ENCODE measurements around the gene UNC5C.
"Not testable (repeated sequence)": the region's sequence is repeated elsewhere in the genome, so short reads cannot be mapped to it uniquely, and the experiment has no call there.

The UNC5C gene

DNA sequence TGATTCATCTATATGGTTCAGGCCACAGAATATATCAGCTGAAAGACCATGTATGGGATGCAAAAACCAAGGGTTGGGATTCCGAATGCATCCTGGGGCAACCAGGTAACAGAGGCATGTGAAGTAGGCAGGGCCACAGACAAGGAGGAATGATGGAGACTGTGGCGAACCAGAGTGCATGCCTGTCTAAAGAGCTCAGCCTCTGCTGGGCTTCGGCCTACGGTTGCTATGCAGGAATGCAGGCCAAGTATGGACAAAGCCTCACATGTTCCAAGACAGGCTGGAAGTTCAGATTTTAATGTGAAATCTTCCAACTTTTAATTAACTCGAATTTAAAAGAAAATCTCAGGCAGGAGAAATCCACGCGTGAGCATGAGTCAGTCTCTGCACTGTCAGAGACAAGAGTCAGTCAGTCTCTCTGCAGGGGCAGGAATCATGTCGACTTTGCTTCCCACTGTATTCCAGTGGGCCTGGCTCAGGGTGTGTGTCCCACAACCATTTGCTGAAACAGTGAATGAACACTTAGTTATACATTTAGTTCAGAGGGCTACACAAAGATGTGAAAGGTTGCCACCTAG, 344.4 kb downstream of the UNC5C start:
- DNase-seq = no peak

DNA sequence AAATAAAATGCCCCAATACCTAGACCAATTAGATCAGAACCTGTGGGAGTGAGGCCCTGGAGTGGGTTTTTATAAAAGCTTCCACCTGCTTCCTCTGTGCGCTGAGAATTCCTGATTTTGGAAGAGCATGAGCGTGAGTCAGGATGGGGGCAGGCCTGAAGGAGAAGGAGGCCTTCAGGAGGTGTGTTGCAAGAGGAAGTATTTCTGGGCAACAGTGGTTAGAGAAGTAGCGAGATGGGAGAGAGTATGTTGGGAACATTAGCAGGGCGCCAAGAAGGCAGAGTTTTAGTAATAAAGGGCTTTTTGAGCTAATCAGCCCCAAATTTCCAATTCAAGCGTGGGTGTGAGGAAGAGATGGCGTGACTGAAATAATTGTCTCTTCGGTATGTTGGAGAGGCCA, 349.8 kb downstream of the UNC5C start:
- no peak for DNase-seq

- no peak for DNase-seq
Observed at GRCh38 chr4:95197353-95197752, 351.4 kb downstream of the UNC5C start.

- no peak for DNase-seq
Observed at GRCh38 chr4:95193391-95194224, 355.2 kb downstream of the UNC5C start.

GRCh38 chr4:95191537-95191936, 357.2 kb downstream of the UNC5C start:
- DNase-seq = no peak

- DNase-seq = no peak
Observed at GRCh38 chr4:95190751-95191436, 357.9 kb downstream of the UNC5C start.

GRCh38 chr4:95188701-95189370, 359.9 kb downstream of the UNC5C start:
- DNase-seq = no peak

- no peak for DNase-seq
Observed at GRCh38 chr4:95186666-95187065, 362.1 kb downstream of the UNC5C start.

DNA sequence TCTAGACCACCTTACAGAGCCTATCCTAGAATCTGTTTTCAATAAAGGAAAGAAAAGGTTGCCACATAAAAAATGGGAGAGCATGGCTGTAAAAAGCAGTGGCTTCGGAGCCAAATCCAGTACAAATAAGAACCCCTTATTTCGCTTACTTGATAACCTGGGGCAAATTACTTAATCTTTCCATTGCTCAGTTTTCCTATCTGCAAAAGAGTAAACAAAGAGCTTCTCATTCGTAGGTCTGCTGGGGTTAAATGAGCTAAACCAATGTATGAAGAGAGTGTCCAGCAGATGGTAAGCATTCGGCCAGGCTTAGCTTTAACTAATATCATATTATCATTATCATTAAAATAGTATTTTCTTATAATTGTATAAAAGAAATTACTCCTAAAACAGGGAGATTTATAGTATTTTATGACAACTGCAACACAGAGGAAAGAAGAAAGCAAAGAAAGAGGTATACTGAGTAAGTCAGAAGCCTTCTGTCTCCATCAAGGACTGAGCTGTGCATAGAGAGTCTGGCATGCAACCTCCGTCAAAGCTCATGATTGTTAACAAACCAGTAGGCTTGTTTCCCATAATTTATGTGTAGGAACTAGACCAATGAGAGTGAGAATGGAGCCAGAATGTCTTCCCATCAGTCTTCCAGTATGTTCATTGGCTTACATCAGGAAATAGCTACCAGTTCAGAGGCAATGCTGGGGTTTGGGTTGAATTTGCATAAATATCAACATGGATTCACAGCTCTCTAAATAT, 364.9 kb downstream of the UNC5C start:
- DNase-seq = no peak

DNA sequence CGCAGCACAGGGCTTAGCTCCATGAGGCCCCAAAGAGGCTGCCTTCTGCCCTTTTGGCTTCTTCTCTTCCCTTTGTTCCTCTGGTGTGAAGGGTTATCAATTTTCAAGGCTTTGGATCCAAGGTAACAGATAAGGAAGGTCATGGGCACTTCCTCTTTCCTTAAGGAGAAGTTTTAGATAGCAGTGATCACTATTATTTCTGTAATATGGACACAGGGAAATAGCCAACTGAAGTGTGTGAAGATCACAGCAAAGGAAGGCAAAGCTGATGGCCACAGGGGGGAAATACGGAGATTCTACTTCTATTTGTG, 366.8 kb downstream of the UNC5C start:
- DNase-seq = no peak

- DNase-seq = no peak
Observed at GRCh38 chr4:95181243-95181995, 367.4 kb downstream of the UNC5C start.

DNA sequence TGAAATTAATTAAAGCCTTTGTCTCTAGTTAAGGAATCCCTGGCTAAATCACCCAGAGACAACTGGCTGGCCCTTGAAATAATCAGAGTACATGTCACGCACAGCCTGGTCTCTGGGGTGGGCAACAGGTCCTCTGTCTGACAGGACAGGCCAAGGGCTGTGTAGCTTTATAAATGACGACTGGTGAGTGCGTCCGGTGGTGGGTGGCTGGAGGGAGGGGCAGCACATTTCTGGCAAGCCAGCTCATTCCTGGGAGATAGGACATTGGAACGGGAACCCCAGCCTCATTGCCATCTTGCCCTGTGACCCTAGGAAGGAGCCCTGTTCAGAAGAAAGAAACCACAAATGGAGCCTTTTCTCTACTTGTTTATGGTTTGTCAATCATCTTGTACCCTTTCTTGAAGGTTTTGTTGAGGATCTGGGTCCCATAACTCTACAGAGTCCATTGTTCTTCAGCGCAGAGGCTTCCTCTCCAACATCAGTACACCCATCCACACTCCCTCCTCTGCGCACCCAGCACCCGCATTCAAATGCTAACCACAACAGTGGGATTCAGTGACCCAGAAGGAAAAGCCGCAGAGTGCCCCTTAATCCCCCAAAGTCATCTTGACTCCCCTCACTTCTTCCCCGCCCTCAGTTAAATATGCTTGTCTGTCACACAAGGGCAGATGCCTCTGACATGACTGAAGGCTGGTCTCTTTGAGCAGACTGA, 368.1 kb downstream of the UNC5C start:
- no peak for DNase-seq

GRCh38 chr4:95178938-95179337, 369.8 kb downstream of the UNC5C start:
- DNase-seq = no peak

DNA sequence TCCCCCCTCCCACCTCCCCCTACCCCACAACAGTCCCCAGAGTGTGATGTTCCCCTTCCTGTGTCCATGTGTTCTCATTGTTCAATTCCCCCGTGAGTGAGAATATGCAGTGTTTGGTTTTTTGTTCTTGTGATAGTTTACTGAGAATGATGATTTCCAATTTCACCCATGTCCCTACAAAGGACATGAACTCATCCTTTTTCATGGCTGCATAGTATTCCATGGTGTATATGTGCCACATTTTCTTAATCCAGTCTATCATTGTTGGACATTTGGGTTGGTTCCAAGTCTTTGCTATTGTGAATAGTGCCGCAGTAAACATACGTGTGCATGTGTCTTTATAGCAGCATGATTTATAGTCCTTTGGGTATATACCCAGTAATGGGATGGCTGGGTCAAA, 377.4 kb downstream of the UNC5C start:
- not testable (repeated sequence) for DNase-seq

DNA sequence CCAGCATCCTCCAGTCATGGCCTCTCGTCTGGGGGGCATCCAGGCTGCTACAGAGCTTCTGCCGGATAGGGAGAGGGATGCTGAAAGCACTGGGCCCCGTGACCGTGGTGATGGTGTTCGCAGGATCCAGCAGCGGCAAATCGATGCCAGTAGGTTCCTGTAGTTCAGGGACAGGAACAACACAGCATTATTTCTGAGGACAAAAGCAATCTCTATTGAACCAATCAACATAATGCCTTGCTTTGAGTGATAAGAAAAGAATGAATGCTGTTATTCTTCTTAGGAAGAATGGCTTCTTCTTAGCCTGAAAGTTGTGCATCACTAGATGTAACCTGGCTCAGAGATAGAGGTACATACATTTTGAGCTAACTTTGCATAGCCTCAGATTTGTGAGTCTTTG, 378.6 kb downstream of the UNC5C start:
- DNase-seq = no peak

DNA sequence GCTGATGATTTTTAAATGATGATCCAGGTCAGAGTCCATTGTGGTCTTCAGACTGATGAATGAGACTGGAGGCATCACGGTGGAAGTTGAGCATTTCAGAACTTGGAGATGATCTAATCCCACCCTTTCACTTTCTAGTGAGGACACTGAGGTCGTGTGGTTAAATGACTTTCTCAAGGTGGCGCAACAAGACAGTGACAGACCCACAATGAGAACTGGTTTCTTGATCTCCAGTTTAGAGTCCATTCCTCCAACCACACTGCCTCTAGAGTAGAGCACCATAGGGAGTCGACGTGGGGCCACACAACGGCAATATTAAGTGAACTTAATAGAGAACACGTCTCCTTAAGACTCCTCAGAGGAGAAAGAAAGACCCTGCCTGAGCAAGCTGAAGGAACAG, 381.0 kb downstream of the UNC5C start:
- DNase-seq = no peak

GRCh38 chr4:95165926-95166524, 382.7 kb downstream of the UNC5C start:
- DNase-seq = no peak

- no peak for DNase-seq
Observed at GRCh38 chr4:95162867-95163266, 385.9 kb downstream of the UNC5C start.

DNA sequence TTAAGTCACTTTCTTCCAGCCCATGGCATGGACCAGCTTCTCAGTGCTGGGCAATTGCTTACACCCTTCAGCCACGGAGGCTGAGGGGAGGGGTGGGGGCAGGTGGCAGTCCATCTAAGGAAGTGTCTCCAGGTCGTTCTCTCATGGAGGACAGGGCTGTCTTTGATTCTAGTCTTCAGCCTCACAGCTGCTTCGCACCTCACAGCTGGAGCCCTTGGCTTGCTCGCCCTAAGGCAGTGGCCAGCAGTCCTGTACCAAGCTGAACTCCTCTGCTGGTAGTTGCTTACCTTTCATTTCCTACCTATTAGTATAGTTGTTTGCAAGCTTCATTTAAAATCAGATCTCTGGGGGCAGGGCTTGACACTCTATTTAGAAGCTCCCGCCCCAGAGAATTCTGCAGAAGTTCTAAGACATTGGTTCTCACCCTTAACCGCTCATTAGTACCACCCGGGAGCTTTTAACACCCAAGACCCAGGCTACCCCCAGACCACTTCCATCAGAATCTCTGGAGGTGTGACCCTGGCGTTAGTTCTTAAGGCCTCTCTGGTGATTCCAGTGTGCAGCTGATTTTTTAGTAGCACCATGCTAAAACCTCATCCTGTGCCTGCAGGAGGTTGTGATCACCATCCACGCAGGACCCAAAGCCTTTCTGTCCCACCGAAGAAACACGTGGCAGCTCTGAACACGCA, 386.8 kb downstream of the UNC5C start:
- no peak for DNase-seq

DNA sequence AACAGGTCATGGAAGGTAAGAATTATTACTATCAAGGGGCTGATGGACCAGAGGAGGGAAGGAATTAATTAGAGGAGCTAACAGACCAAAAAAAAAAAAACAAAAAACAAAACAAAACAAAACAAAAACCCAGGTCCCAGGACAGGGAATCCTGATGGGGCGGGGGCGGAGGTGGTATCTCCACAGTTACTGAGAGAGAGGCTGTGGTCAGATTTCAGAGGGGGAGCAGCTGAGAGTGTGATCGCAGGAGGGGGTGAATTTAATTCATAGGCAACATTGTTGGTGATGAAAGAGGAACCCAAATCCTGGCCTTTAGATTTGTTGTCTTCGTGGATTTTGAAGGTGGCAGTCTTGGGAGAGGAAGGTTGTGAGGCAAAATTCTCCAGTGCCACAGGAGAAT, 389.4 kb downstream of the UNC5C start:
- no peak for DNase-seq

DNA sequence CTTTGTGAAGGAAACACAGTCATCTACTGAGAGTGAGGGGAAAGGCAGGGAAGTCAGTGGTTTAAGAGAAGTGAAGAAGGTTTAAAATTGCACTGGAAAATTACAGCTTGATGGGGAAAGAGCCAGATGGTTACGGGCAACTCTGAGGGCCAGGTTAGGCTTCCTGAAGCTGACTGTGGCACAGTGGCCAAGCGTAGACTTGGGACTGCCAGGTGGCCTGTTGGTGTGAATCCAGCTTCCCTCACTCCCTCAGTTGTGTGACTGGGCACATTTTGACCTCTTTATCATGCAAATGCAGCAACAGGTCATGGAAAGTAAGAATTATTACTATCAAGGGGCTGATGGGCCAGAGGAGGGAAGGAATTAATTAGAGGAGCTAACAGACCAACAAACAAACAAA, 390.1 kb downstream of the UNC5C start:
- no peak for DNase-seq

All from activated CD8-positive, alpha-beta memory T cell treated with anti-CD3 and anti-CD28 coated beads, Interleukin-2, amount 50 U/mL, for 4 hours (primary cell).